Breast epithelium (tissue), 4 donors: ENCODE data around the gene HMCN2. TPM values are rescaled to one million over a fixed set of nuclear protein-coding genes. Genes with fewer than 3 reads are reported as not detected.

ENCODE experiments used
- DNase-seq, 2 donors: peaks; one replicate each; pipeline ENCODE4 v3.0.0-alpha.2; 2019; ENCODE audit warnings: low spot score in 2 of 2
- H3K27ac ChIP-seq, 2 donors: fragments of 200-600 bp; sonication (generic) in 1 of 2; one replicate each; pipeline ENCODE4 v1.5.1; 2016 to 2019; ENCODE audit warnings: mild to moderate bottlenecking in 1 of 2
- H3K27me3 ChIP-seq, 2 donors: fragments of 200-600 bp; sonication (generic) in 1 of 2; one replicate each; pipeline versions ENCODE4 v1.5.1 to v1.6.0; 2017 to 2019; ENCODE audit warnings: control low read depth in 1 of 2, mild to moderate bottlenecking in 1 of 2
- H3K36me3 ChIP-seq: fragments of 200-600 bp; one replicate; pipeline ENCODE4 v1.5.1; 2019
- H3K4me1 ChIP-seq, 2 donors: fragments of 200-600 bp; sonication (generic); one replicate each; pipeline ENCODE4 v1.5.1; 2016 to 2019; ENCODE audit warnings: control low read depth in 1 of 2
- H3K4me3 ChIP-seq, 3 donors: fragments of 200-600 bp; sonication (generic); 1 replicate in 2 of 3; 2 replicates in 1 of 3; pipeline ENCODE4 v1.5.1; 2016 to 2019; ENCODE audit warnings: mild to moderate bottlenecking in 3 of 3, moderate library complexity in 2 of 3
- H3K9me3 ChIP-seq, 2 donors: fragments of 200-600 bp; sonication (generic) in 1 of 2; one replicate each; pipeline ENCODE4 v1.5.1; 2016 to 2019; ENCODE audit warnings: control low read depth in 1 of 2
- POLR2A ChIP-seq: fragments of 450-650 bp; IDR thresholded peaks from one replicate; pipeline ENCODE4 v1.6.1; 2016; ENCODE audit warnings: antibody characterized with exemption, mild to moderate bottlenecking, moderate library complexity
- POLR2AphosphoS5 ChIP-seq, 3 donors: sonication (generic); formaldehyde crosslinking; IDR thresholded peaks; one replicate each; pipeline ENCODE4 v1.6.1; 2017; ENCODE audit warnings: antibody characterized with exemption in 3 of 3
- intact Hi-C: fragments of 100-400 bp; cut with DNase I; formaldehyde crosslinking; loops from one replicate; pipeline ENCODE4 v1.15.1; 2023; ENCODE audit warnings: low total_unique reads
- total RNA-seq, 3 donors: library from RNA; depleted of rRNA; stranded (reverse); fragments of >200 nt; gene quantifications; one replicate each; pipeline ENCODE4 v1.1.0, GENCODE V29; 2016
- TF ChIP-seq, protein P1 (sequence below), 3 donors: fragments of 450-650 bp; IDR thresholded peaks; one replicate each; pipeline ENCODE4 v1.5.1; 2016 to 2017; ENCODE audit warnings: antibody characterized with exemption in 3 of 3, mild to moderate bottlenecking in 3 of 3, moderate library complexity in 3 of 3

Gene HMCN2
- total RNA-seq, 3 donors from 2014 or later, result 0.29 to 3.8 (median 0.98) TPM

DNA sequence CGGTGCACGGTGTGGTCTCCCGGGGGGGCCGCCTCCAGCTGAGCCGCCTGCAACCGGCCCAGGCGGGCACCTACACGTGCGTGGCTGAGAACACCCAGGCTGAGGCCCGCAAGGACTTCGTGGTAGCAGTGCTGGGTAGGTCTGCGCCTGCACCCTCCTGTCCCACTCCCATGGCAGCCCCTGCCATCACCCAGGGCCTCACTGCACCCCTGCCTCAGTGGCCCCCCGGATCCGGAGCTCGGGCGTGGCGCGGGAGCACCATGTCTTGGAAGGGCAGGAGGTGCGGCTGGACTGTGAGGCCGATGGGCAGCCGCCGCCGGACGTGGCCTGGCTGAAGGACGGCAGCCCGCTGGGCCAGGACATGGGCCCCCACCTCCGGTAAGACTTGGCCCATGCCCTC, 125.4 kb downstream of the HMCN2 start:
- intact Hi-C loops, result no loop called here
- no peak for DNase-seq
- H3K36me3 ChIP-seq, result no peaks in the 10 kb centered on the region

GRCh38 chr9:130391866-130392265, 126.3 kb downstream of the HMCN2 start:
- no peaks in the 10 kb centered on the region for H3K9me3 ChIP-seq
- intact Hi-C loops, result no loop called here
- DNase-seq, result no peak
- peaks cover 0 to 6% of the 10 kb centered on the region in 2 donors for H3K27me3 ChIP-seq
- H3K4me3 ChIP-seq, result no peak overlapping the region
- no peaks in the 10 kb centered on the region for H3K4me1 ChIP-seq
- H3K36me3 ChIP-seq, result no peaks in the 10 kb centered on the region
- no peak overlapping the region for H3K27ac ChIP-seq
- TF ChIP-seq, protein P1, sequence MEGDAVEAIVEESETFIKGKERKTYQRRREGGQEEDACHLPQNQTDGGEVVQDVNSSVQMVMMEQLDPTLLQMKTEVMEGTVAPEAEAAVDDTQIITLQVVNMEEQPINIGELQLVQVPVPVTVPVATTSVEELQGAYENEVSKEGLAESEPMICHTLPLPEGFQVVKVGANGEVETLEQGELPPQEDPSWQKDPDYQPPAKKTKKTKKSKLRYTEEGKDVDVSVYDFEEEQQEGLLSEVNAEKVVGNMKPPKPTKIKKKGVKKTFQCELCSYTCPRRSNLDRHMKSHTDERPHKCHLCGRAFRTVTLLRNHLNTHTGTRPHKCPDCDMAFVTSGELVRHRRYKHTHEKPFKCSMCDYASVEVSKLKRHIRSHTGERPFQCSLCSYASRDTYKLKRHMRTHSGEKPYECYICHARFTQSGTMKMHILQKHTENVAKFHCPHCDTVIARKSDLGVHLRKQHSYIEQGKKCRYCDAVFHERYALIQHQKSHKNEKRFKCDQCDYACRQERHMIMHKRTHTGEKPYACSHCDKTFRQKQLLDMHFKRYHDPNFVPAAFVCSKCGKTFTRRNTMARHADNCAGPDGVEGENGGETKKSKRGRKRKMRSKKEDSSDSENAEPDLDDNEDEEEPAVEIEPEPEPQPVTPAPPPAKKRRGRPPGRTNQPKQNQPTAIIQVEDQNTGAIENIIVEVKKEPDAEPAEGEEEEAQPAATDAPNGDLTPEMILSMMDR (IDR thresholded peaks at IDR 0.05), result no peak
- TF ChIP-seq POLR2A (no peak), POLR2AphosphoS5 (IDR thresholded peaks at IDR 0.05) (no peak)

More for the DNA sequence above, 125.4 kb downstream of the HMCN2 start:
- H3K27me3 ChIP-seq, result peaks cover 0 to 6% of the 10 kb centered on the region in 2 donors
- H3K4me3 ChIP-seq, result no peak overlapping the region
- H3K4me1 ChIP-seq, result no peaks in the 10 kb centered on the region
- TF ChIP-seq POLR2A (no peak), POLR2AphosphoS5 (IDR thresholded peaks at IDR 0.05) (no peak)
- TF ChIP-seq, protein P1 (IDR thresholded peaks at IDR 0.05), result no peak
- H3K27ac ChIP-seq, result no peak overlapping the region
- no peaks in the 10 kb centered on the region for H3K9me3 ChIP-seq

DNA sequence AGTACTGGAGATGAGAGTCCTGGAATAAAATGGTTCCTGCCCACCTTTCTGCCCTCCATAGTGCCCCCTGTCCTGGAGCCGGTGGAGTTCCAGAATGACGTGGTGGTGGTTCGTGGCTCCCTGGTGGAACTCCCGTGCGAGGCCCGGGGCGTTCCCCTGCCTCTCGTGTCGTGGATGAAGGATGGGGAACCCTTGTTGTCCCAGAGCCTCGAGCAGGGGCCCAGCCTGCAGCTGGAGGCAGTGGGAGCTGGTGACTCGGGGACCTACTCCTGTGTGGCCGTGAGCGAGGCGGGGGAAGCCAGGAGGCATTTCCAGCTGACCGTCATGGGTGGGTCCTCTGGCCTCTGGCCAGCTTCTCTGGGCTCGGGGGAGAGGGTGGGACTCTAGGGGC, 128.1 kb downstream of the HMCN2 start:
- Histone ChIP-seq H3K27me3 (peaks cover 0 to 6% of the 10 kb centered on the region in 2 donors), H3K36me3 (no peaks in the 10 kb centered on the region), H3K4me1 (no peaks in the 10 kb centered on the region), H3K27ac (no peak overlapping the region), H3K4me3 (no peak overlapping the region), H3K9me3 (no peaks in the 10 kb centered on the region)
- DNase-seq, result no peak
- TF ChIP-seq, protein P1 (IDR thresholded peaks at IDR 0.05), result no peak
- TF ChIP-seq POLR2AphosphoS5 (IDR thresholded peaks at IDR 0.05) (no peak), POLR2A (no peak)
- intact Hi-C loops, result no loop called here

DNA sequence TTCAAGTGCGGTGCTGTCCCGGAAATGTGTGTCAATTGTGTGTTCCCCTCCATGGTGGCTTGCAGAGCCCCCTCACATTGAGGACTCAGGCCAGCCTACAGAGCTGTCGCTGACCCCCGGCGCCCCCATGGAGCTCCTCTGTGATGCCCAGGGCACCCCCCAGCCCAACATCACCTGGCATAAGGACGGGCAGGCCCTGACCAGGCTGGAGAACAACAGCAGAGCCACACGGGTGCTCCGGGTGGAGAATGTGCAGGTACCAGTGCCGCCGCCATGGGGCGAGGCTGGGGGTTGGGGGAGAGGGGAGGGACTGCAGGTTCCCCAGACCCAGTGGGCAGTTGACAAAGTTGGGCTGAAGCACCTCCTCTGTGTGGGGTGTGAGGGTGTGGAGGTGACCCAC, 128.8 kb downstream of the HMCN2 start:
- intact Hi-C loops, result no loop called here
- H3K9me3 ChIP-seq, result no peaks in the 10 kb centered on the region
- H3K36me3 ChIP-seq, result no peaks in the 10 kb centered on the region
- H3K4me3 ChIP-seq, result no peak overlapping the region
- no peak for DNase-seq
- no peaks in the 10 kb centered on the region for H3K4me1 ChIP-seq
- H3K27me3 ChIP-seq, result peaks cover 1 to 6% of the 10 kb centered on the region in 2 donors
- no peak overlapping the region for H3K27ac ChIP-seq
- no peak for TF ChIP-seq POLR2A
- TF ChIP-seq, protein P1 (IDR thresholded peaks at IDR 0.05), result no peak
- TF ChIP-seq POLR2AphosphoS5 (IDR thresholded peaks at IDR 0.05), result no peak

GRCh38 chr9:130394814-130395470, 129.4 kb downstream of the HMCN2 start:
- no peak overlapping the region for H3K27ac ChIP-seq
- no peak overlapping the region for H3K4me3 ChIP-seq
- H3K36me3 ChIP-seq, result no peaks in the 10 kb centered on the region
- intact Hi-C loops, result no loop called here
- H3K4me1 ChIP-seq, result no peaks in the 10 kb centered on the region
- no peak for DNase-seq
- TF ChIP-seq POLR2AphosphoS5 (IDR thresholded peaks at IDR 0.05) (no peak), POLR2A (no peak)
- TF ChIP-seq, protein P1 (IDR thresholded peaks at IDR 0.05), result no peak
- H3K9me3 ChIP-seq, result no peaks in the 10 kb centered on the region
- peaks cover 2 to 6% of the 10 kb centered on the region in 2 donors for H3K27me3 ChIP-seq
